CD4-positive, alpha-beta memory T cell (primary cell): ENCODE data around the gene SNX11. TPM values are rescaled to one million over a fixed set of nuclear protein-coding genes. Genes with fewer than 3 reads are reported as not detected.
"Not testable (repeated sequence)": the region's sequence is repeated elsewhere in the genome, so short reads cannot be mapped to it uniquely, and the experiment has no call there.

Experiments used
- CTCF ChIA-PET: fragments of 350-600 bp; sonication (Branson Sonifier 250); formaldehyde crosslinking; loops from one replicate; lab custom pipeline; 2021; ENCODE audit warnings: inconsistent platforms; ENCODE audit not compliant: partially characterized antibody; lab: Charles Lee
- POLR2A ChIA-PET: fragments of 350-600 bp; sonication (Branson Sonifier 250); formaldehyde crosslinking; loops from one replicate; lab custom pipeline; 2021; ENCODE audit not compliant: partially characterized antibody; lab: Charles Lee
- DNase-seq, 5 donors: peaks; one replicate each; pipeline versions ENCODE4 v3.0.0 to v3.0.0-alpha.2; 2020 to 2022; ENCODE audit warnings: mixed read lengths in 1 of 5
- H3K27ac ChIP-seq: one replicate; pipeline ENCODE4 v1.7.0; 2013; ENCODE audit warnings: low read depth, low read length
- H3K27me3 ChIP-seq: 2 replicates; pipeline ENCODE4 v1.7.0; 2013; ENCODE audit warnings: mild to moderate bottlenecking, low read length, moderate library complexity; ENCODE audit not compliant: insufficient read depth
- H3K36me3 ChIP-seq: 2 replicates; pipeline ENCODE4 v1.7.0; 2013; ENCODE audit warnings: mild to moderate bottlenecking, low read length, moderate library complexity; ENCODE audit not compliant: insufficient read depth
- H3K4me1 ChIP-seq: 2 replicates; pipeline ENCODE4 v1.7.0; 2013; ENCODE audit warnings: mild to moderate bottlenecking, low read length, moderate library complexity; ENCODE audit not compliant: insufficient read depth
- H3K4me3 ChIP-seq, 2 donors: one replicate each; pipeline ENCODE4 v1.7.0; 2013; ENCODE audit warnings: low read length in 2 of 2, mild to moderate bottlenecking in 1 of 2
- H3K9me3 ChIP-seq, 2 donors: one replicate each; pipeline ENCODE4 v1.7.0; 2013; ENCODE audit warnings: low read length in 2 of 2, control low read depth in 1 of 2; ENCODE audit not compliant: control insufficient read depth in 1 of 2
- H3K27ac Mint-ChIP-seq, 7 donors: one replicate each; pipeline ENCODE4 v1.8.0; 2020 to 2021; ENCODE audit warnings: mixed read lengths in 7 of 7, mild to moderate bottlenecking in 6 of 7, inconsistent platforms in 3 of 7, moderate library complexity in 3 of 7
- H3K27me3 Mint-ChIP-seq, 2 donors: one replicate each; pipeline ENCODE4 v1.8.0; 2020 to 2021; ENCODE audit warnings: mixed read lengths in 2 of 2
- H3K36me3 Mint-ChIP-seq, 2 donors: one replicate each; pipeline ENCODE4 v1.8.0; 2020 to 2021; ENCODE audit warnings: mixed read lengths in 2 of 2, inconsistent platforms in 1 of 2, mild to moderate bottlenecking in 1 of 2
- H3K4me1 Mint-ChIP-seq, 4 donors: one replicate each; pipeline ENCODE4 v1.8.0; 2020 to 2021; ENCODE audit warnings: mixed read lengths in 4 of 4, mild to moderate bottlenecking in 1 of 4
- H3K4me3 Mint-ChIP-seq, 8 donors: one replicate each; pipeline ENCODE4 v1.8.0; 2020 to 2021; ENCODE audit warnings: mixed read lengths in 8 of 8, mild to moderate bottlenecking in 7 of 8, moderate library complexity in 6 of 8, inconsistent platforms in 3 of 8
- H3K9me3 Mint-ChIP-seq, 8 donors: one replicate each; pipeline ENCODE4 v1.8.0; 2020 to 2021; ENCODE audit warnings: mixed read lengths in 8 of 8, mild to moderate bottlenecking in 5 of 8, inconsistent platforms in 3 of 8, moderate library complexity in 1 of 8
- intact Hi-C: fragments of 100-400 bp; cut with micrococcal nuclease; formaldehyde crosslinking; loops from one replicate; pipeline ENCODE4 v1.15.1; 2023
- polyA plus RNA-seq, 2 donors: library from polyadenylated mRNA; unstranded; fragments of 300-500 nt; fragmentation: Illumina TruSeq; gene quantifications; one replicate each; pipeline ENCODE4 v1.2.3, GENCODE V29; 2021
- total RNA-seq, 2 experiments: library from RNA; stranded (reverse); gene quantifications; one replicate each; pipeline ENCODE4 v1.2.3, GENCODE V29; 2021

SNX11 gene
- total and polyA plus RNA-seq, 4 experiments from 2014 or later = 17.9 to 22.0 (median 19.4) TPM

DNA sequence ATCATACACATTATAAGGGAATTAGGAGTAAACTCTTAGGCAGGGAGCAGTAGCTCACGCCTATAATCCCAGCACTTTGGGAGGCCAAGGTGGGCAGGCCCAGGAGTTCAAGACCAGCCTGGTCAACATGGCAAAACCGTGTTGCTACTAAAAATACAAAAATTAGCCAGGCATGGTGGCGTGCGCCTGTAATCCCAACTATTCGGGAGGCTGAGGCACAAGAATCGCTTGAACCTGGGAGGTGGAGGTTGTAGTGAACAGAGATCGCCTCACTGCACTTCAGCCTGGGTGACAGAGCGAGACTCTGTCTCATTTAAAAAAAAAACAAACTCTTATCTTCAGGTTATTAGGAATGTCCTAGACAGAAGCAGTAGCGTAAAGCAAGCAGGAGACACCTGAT lies 34.8 kb upstream of the SNX11 start:
- Mint-ChIP-seq H3K27ac (peak overlapping the region in 1 of 7 donors; percentile 19), H3K36me3 (peaks cover 20 to 46% of the 10 kb centered on the region in 2 donors)
- H3K27me3 ChIP-seq, DNase-seq, H3K9me3 Mint-ChIP-seq, H3K4me3 ChIP-seq, H3K27ac ChIP-seq, H3K9me3 ChIP-seq, H3K4me3 Mint-ChIP-seq, intact Hi-C loops, H3K4me1 ChIP-seq, H3K4me1 Mint-ChIP-seq, H3K27me3 Mint-ChIP-seq: not testable (repeated sequence)
- CTCF ChIA-PET = interaction anchor here (0.5 to 7.2 kb wide), 9 partner anchors 12 to 125 kb away, joined by 3 to 148 read pairs (median 18); partner anchors contain the start of gene COPZ2
- POLR2A ChIA-PET = interaction anchor here (1.0 kb wide), 1 partner anchor 47 kb away, joined by 3 read pairs; no protein-coding TSS in a partner anchor
- H3K36me3 ChIP-seq = peaks cover 32% of the 10 kb centered on the region

- H3K27ac ChIP-seq, H3K4me3 ChIP-seq, H3K9me3 Mint-ChIP-seq, H3K27me3 ChIP-seq, DNase-seq, H3K4me1 ChIP-seq, H3K27ac Mint-ChIP-seq, H3K27me3 Mint-ChIP-seq, H3K4me3 Mint-ChIP-seq, H3K4me1 Mint-ChIP-seq, H3K9me3 ChIP-seq: not testable (repeated sequence)
- intact Hi-C loops = loop anchor here (1.0 kb wide), 3 partner anchors 36 to 95 kb away; partner anchors contain the start of gene COPZ2
- ChIA-PET CTCF (interaction anchor here (0.7 to 7.2 kb wide), 23 partner anchors 9 to 545 kb away, joined by 3 to 148 read pairs (median 6); partner anchors contain the start of genes COPZ2, NFE2L1, PNPO and SCRN2), POLR2A (interaction anchor here (0.9 to 1.2 kb wide), 2 partner anchors 25 to 48 kb away, joined by 5 read pairs; no protein-coding TSS in a partner anchor)
- peaks cover 16 to 42% of the 10 kb centered on the region in 2 donors for H3K36me3 Mint-ChIP-seq
- H3K36me3 ChIP-seq = peaks cover 32% of the 10 kb centered on the region
Measured at GRCh38 chr17:48073566-48074094, 33.9 kb upstream of the SNX11 start.

GRCh38 chr17:48074322-48075081 lies 33.1 kb upstream of the SNX11 start:
- H3K9me3 Mint-ChIP-seq = no peaks in the 10 kb centered on the region
- intact Hi-C loops = loop anchor here (1.0 kb wide), 3 partner anchors 37 to 96 kb away; partner anchors contain the start of gene COPZ2
- no peaks in the 10 kb centered on the region for H3K4me1 ChIP-seq
- peaks cover 32% of the 10 kb centered on the region for H3K36me3 ChIP-seq
- peaks cover 0 to 6% (median 2%) of the 10 kb centered on the region in 4 donors for H3K4me1 Mint-ChIP-seq
- ChIA-PET CTCF (interaction anchor here (0.7 to 13.3 kb wide), 28 partner anchors 8 to 544 kb away, joined by 3 to 174 read pairs (median 8); partner anchors contain the start of genes COPZ2, NFE2L1, PNPO and SCRN2), POLR2A (interaction anchor here (1.2 to 1.6 kb wide), 2 partner anchors 26 to 49 kb away, joined by 5 to 6 read pairs; no protein-coding TSS in a partner anchor)
- H3K4me3 ChIP-seq = no peak overlapping the region
- no peak overlapping the region for H3K27ac ChIP-seq
- no peaks in the 10 kb centered on the region for H3K27me3 ChIP-seq
- no peak overlapping the region for H3K4me3 Mint-ChIP-seq
- H3K27me3 Mint-ChIP-seq = no peaks in the 10 kb centered on the region
- DNase-seq = peak; percentile 64 to 85 (median 69)
- peak overlapping the region in 2 of 7 donors; percentile 48 to 57 for H3K27ac Mint-ChIP-seq
- no peaks in the 10 kb centered on the region for H3K9me3 ChIP-seq
- H3K36me3 Mint-ChIP-seq = peaks cover 16 to 38% of the 10 kb centered on the region in 2 donors

DNA sequence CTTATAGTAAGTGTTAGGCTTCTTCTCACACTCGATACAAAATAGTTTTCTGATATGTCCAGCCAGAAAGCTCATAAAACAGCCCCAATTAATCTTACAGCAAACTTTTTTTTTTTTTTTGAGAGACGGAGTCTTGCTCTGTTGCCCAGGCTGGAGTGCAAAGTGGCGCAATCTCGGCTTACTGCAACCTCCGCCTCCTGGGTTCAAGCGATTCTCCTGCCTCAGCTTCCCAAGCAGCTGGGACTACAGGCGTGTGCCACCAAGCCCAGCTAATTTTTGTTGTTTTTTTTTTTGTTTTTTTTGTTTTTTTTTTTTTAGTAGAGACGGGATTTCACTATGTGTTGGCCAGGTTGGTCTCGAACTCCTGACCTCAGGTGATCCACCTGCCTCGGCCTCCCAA lies 30.4 kb upstream of the SNX11 start:
- H3K27me3 ChIP-seq, H3K4me3 Mint-ChIP-seq, intact Hi-C loops, DNase-seq, H3K9me3 ChIP-seq, H3K9me3 Mint-ChIP-seq, H3K27me3 Mint-ChIP-seq, H3K4me3 ChIP-seq, POLR2A ChIA-PET, H3K27ac Mint-ChIP-seq, H3K4me1 ChIP-seq, H3K27ac ChIP-seq: not testable (repeated sequence)
- Mint-ChIP-seq H3K4me1 (peaks cover 0 to 12% (median 4%) of the 10 kb centered on the region in 4 donors), H3K36me3 (peaks cover 16 to 27% of the 10 kb centered on the region in 2 donors)
- peaks cover 19% of the 10 kb centered on the region for H3K36me3 ChIP-seq
- CTCF ChIA-PET = interaction anchor here (1.5 to 13.3 kb wide), 7 partner anchors 9 to 541 kb away, joined by 3 to 174 read pairs (median 6); no protein-coding TSS in a partner anchor

- intact Hi-C loops = loop anchor here (2.0 to 10.0 kb wide), 2 partner anchors 19 to 137 kb away; partner anchors contain the start of genes CBX1 and PNPO
- Histone ChIP-seq H3K9me3 (no peaks in the 10 kb centered on the region), H3K36me3 (no peaks in the 10 kb centered on the region), H3K4me3 (no peak overlapping the region), H3K27ac (no peak overlapping the region), H3K27me3 (no peaks in the 10 kb centered on the region), H3K4me1 (no peaks in the 10 kb centered on the region)
- DNase-seq = no peak
- H3K36me3 Mint-ChIP-seq = peaks cover 2 to 4% of the 10 kb centered on the region in 2 donors
- no peak overlapping the region for H3K4me3 Mint-ChIP-seq
- H3K4me1 Mint-ChIP-seq = peaks cover 6 to 10% (median 6%) of the 10 kb centered on the region in 4 donors
- H3K9me3 Mint-ChIP-seq = no peaks in the 10 kb centered on the region
- ChIA-PET POLR2A (interaction anchor here (1.1 kb wide), 1 partner anchor 49 kb away, joined by 3 read pairs; no protein-coding TSS in a partner anchor), CTCF (interaction anchor here (1.2 to 13.3 kb wide), 6 partner anchors 10 to 537 kb away, joined by 3 to 174 read pairs (median 31); partner anchors contain the start of gene CBX1)
- H3K27me3 Mint-ChIP-seq = no peaks in the 10 kb centered on the region
- H3K27ac Mint-ChIP-seq = no peak overlapping the region
Measured at GRCh38 chr17:48081858-48082257, 25.7 kb upstream of the SNX11 start.

DNA sequence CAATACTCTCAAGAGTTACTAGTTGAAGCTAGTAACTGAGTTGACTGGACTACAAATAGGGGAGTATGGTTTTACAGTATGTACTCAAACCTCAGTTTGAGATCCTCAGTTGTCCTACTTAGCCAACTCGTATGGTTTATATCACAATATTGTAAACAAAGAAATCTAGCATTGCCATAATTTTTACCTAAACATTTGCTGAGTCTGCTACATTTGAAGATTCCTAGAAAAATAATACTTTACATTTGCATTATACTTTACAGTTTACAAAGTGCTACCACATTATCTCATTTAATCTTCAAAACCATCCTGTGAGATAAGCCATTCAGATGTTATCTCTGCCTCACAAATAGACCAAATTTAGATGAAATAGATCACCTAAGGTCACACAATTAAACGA lies 22.6 kb upstream of the SNX11 start:
- H3K4me1 Mint-ChIP-seq = peaks cover 7 to 10% (median 9%) of the 10 kb centered on the region in 4 donors
- POLR2A ChIA-PET = no interaction called here
- H3K36me3 Mint-ChIP-seq = peaks cover 0 to 4% of the 10 kb centered on the region in 2 donors
- no peak overlapping the region for H3K4me3 Mint-ChIP-seq
- H3K27ac Mint-ChIP-seq = no peak overlapping the region
- intact Hi-C loops = loop anchor here (10.0 kb wide), 1 partner anchor 140 kb away; the partner anchor contains the start of gene PNPO
- Histone ChIP-seq H3K9me3 (no peaks in the 10 kb centered on the region), H3K27me3 (no peaks in the 10 kb centered on the region), H3K36me3 (no peaks in the 10 kb centered on the region), H3K4me3 (no peak overlapping the region), H3K27ac (no peak overlapping the region), H3K4me1 (no peaks in the 10 kb centered on the region)
- DNase-seq = no peak
- CTCF ChIA-PET = interaction anchor here (0.7 to 13.3 kb wide), 4 partner anchors 11 to 375 kb away, joined by 3 to 174 read pairs (median 48); partner anchors contain the start of gene CBX1
- no peaks in the 10 kb centered on the region for H3K9me3 Mint-ChIP-seq
- no peaks in the 10 kb centered on the region for H3K27me3 Mint-ChIP-seq
